SU-DHL-6 (cell line): ENCODE results near the gene DCAF4L1.

Experiments used
- H2AFZ ChIP-seq: fragments of 200-600 bp; sonication (generic); 2 replicates; pipeline ENCODE4 v1.6.1; 2014; ENCODE audit warnings: low read depth, mild to moderate bottlenecking, moderate library complexity, mixed read lengths, antibody characterized with exemption, low read length; ENCODE audit not compliant: severe bottlenecking
- H3F3A ChIP-seq: fragments of 200-600 bp; shearing (Covaris generic); 2 replicates; pipeline ENCODE4 v1.6.0; 2016; ENCODE audit warnings: antibody characterized with exemption, mild to moderate bottlenecking; ENCODE audit not compliant: insufficient read depth
- H3K27ac ChIP-seq: fragments of 200-600 bp; sonication (generic); 2 replicates; pipeline ENCODE4 v1.5.1; 2016; ENCODE audit warnings: low read depth, mild to moderate bottlenecking, low read length, moderate library complexity, mixed read lengths
- H3K27me3 ChIP-seq: fragments of 200-600 bp; sonication (generic), shearing (Covaris generic); 2 replicates; pipeline ENCODE4 v1.6.0; 2014; ENCODE audit warnings: mild to moderate bottlenecking, low read length
- H3K36me3 ChIP-seq: fragments of 200-600 bp; sonication (generic); 2 replicates; pipeline ENCODE4 v1.6.1; 2014; ENCODE audit warnings: mild to moderate bottlenecking, low read length, mixed read lengths
- H3K4me2 ChIP-seq: fragments of 300-600, 200-600 bp; shearing (Covaris generic), sonication (generic); 2 replicates; pipeline ENCODE4 v1.6.0; 2014; ENCODE audit warnings: low read length, low read depth, mild to moderate bottlenecking; ENCODE audit not compliant: poor library complexity, severe bottlenecking
- H3K4me3 ChIP-seq: fragments of 200-600 bp; sonication (generic); 2 replicates; pipeline ENCODE4 v1.5.1; 2014; ENCODE audit warnings: antibody characterized with exemption, low read length, mild to moderate bottlenecking, mixed read lengths; ENCODE audit not compliant: insufficient read depth, poor library complexity, severe bottlenecking
- H3K79me2 ChIP-seq: fragments of 200-600 bp; sonication (generic); 2 replicates; pipeline ENCODE4 v1.6.1; 2014; ENCODE audit warnings: mild to moderate bottlenecking, low read length, moderate library complexity; ENCODE audit not compliant: insufficient read depth
- H3K9ac ChIP-seq: fragments of 200-600 bp; sonication (generic); 2 replicates; pipeline ENCODE4 v1.7.0; 2014; ENCODE audit warnings: mild to moderate bottlenecking, low read length
- H3K9me2 ChIP-seq: fragments of 200-600 bp; sonication (generic); replicated peaks from 2 replicates; pipeline ENCODE4 v1.6.1; 2014; ENCODE audit warnings: low read length; ENCODE audit not compliant: insufficient read depth
- H3K9me3 ChIP-seq: fragments of 200-600 bp; sonication (generic); 2 replicates; pipeline ENCODE4 v1.6.1; 2014; ENCODE audit warnings: low read length, mixed read lengths; ENCODE audit not compliant: insufficient read depth
- H4K20me1 ChIP-seq: fragments of 200-600 bp; sonication (generic); 2 replicates; pipeline ENCODE4 v1.6.1; 2014; ENCODE audit warnings: low read depth, mild to moderate bottlenecking, antibody characterized with exemption, low read length, moderate library complexity, mixed read lengths
- EZH2phosphoT487 ChIP-seq: fragments of 200-600 bp; sonication (generic), shearing (Covaris generic); conservative IDR thresholded peaks from 2 replicates; pipeline ENCODE4 v1.6.1; 2018; ENCODE audit warnings: mild to moderate bottlenecking, antibody characterized with exemption, low read length, moderate library complexity, mixed read lengths
- TF ChIP-seq, protein P1 (sequence below): fragments of 200-600 bp; sonication (generic); IDR thresholded peaks from one replicate; pipeline ENCODE4 v1.5.1; 2017; ENCODE audit warnings: antibody characterized with exemption, mild to moderate bottlenecking, low read length, moderate library complexity; ENCODE audit not compliant: insufficient read depth, poor library complexity, severe bottlenecking

Gene DCAF4L1

DNA sequence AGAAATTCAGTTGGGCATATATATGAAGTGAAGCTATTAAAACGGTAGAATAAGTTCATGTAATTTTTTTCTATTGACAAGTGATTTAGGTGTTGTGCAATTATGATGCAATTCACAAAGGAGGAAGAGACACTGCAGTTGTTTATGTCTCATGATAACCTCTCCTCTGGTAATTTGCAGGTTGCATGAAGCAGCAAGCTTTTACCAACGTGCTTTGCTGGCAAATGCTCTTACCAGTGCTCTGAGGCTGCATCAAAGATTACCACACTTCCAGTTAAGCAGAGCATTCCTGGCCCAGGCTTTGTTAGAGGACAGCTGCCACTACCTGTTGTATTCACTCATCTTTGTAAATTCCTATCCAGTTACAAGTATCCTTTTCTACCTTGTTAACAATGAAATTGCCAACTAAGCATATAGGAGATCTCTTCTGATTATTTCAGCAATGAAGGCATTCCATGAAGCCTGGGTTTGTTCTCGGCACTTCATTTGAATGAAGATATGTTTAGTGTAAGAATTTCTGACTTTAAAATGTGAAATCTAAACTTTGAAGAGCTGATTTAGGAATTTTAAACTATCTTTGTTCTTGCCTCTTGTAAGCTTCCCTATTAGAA lies 42.4 kb upstream of the DCAF4L1 start:
- H2AFZ ChIP-seq = no peak overlapping the region
- no peak overlapping the region for H3K4me3 ChIP-seq
- peaks cover 44% of the 10 kb centered on the region for H3K36me3 ChIP-seq
- H4K20me1 ChIP-seq = peaks cover 16% of the 10 kb centered on the region; the same call in 1 of the 2 replicates
- TF ChIP-seq EZH2phosphoT487 = no peak
- TF ChIP-seq, protein P1, sequence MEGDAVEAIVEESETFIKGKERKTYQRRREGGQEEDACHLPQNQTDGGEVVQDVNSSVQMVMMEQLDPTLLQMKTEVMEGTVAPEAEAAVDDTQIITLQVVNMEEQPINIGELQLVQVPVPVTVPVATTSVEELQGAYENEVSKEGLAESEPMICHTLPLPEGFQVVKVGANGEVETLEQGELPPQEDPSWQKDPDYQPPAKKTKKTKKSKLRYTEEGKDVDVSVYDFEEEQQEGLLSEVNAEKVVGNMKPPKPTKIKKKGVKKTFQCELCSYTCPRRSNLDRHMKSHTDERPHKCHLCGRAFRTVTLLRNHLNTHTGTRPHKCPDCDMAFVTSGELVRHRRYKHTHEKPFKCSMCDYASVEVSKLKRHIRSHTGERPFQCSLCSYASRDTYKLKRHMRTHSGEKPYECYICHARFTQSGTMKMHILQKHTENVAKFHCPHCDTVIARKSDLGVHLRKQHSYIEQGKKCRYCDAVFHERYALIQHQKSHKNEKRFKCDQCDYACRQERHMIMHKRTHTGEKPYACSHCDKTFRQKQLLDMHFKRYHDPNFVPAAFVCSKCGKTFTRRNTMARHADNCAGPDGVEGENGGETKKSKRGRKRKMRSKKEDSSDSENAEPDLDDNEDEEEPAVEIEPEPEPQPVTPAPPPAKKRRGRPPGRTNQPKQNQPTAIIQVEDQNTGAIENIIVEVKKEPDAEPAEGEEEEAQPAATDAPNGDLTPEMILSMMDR = no peak
- peaks cover 2% of the 10 kb centered on the region; the same call in 1 of the 2 replicates for H3F3A ChIP-seq
- peaks cover 78% of the 10 kb centered on the region for H3K79me2 ChIP-seq
- H3K9me2 ChIP-seq = no peaks in the 10 kb centered on the region
- H3K27me3 ChIP-seq = no peaks in the 10 kb centered on the region
- H3K9ac ChIP-seq = no peak overlapping the region
- H3K9me3 ChIP-seq = no peaks in the 10 kb centered on the region
- H3K4me2 ChIP-seq = no peak overlapping the region
- H3K27ac ChIP-seq = no peak overlapping the region

DNA sequence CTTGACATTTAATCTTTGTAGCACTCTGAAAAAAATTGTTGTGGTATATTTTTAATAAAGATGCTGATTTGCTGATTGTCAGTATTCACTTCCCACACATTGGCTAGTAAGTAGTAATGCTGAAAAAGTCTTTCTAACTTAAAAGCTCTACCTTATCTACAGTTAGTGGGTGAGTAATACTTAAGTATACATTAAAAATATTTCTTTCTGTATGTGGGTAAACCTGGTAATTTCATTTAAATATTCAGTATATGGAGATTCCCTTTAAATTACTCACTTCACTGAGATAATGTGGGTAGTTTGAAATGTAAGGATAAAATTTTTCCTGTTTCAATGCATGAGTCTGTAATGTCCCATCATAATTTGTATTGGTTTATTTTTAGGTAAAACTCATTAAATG lies 40.7 kb upstream of the DCAF4L1 start:
- H3K4me2 ChIP-seq = no peak overlapping the region
- H3K36me3 ChIP-seq = peaks cover 58% of the 10 kb centered on the region
- no peak overlapping the region for H3K27ac ChIP-seq
- no peak overlapping the region for H3K9ac ChIP-seq
- H3K9me2 ChIP-seq = no peaks in the 10 kb centered on the region
- H3K9me3 ChIP-seq = no peaks in the 10 kb centered on the region
- H3K4me3 ChIP-seq = no peak overlapping the region
- TF ChIP-seq EZH2phosphoT487 = no peak
- TF ChIP-seq, protein P1 = no peak
- H2AFZ ChIP-seq = no peak overlapping the region
- H4K20me1 ChIP-seq = peaks cover 16% of the 10 kb centered on the region; the same call in 1 of the 2 replicates
- peaks cover 4% of the 10 kb centered on the region; the same call in 1 of the 2 replicates for H3F3A ChIP-seq
- H3K27me3 ChIP-seq = no peaks in the 10 kb centered on the region
- H3K79me2 ChIP-seq = peaks cover 75% of the 10 kb centered on the region

DNA sequence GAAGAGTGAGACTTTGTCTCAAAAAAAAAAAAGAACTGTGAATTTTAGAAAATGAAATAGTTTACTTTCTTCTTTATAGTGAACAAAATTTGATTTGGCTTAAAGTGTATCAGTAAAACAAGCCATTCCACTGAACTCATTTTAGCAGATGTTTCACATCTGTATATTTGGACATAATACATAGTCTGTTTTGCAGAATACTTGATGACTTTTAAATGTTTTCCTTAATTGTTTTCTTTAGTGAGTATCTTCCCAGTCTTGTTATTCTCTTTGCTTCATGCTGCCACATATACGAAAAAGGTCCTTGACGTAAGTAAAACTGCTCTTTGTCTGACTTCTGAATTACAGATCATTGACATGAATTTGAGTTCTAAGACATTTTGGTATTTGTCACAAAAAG lies 38.0 kb upstream of the DCAF4L1 start:
- Histone ChIP-seq H3K4me2 (no peak overlapping the region), H3K27ac (no peak overlapping the region), H3K79me2 (peaks cover 58% of the 10 kb centered on the region), H3K9me2 (no peaks in the 10 kb centered on the region), H3K27me3 (no peaks in the 10 kb centered on the region), H3F3A (0 out of 2 replicates have a peak, but pooled peaks cover 4% of the 10 kb centered on the region), H3K4me3 (no peak overlapping the region), H4K20me1 (peaks cover 12% of the 10 kb centered on the region; the same call in 1 of the 2 replicates), H3K9me3 (no peaks in the 10 kb centered on the region), H2AFZ (no peak overlapping the region), H3K36me3 (peaks cover 73% of the 10 kb centered on the region), H3K9ac (no peak overlapping the region)
- TF ChIP-seq EZH2phosphoT487 = no peak
- TF ChIP-seq, protein P1 = no peak
